Panc1 (cell line): Measurements from ENCODE around the gene CD79A.

ENCODE experiments used
- POLR2AphosphoS5 ChIP-seq: IDR thresholded peaks from 2 replicates; pipeline ENCODE4 v1.6.1; 2012; ENCODE audit warnings: mild to moderate bottlenecking, low read depth, low read length, moderate library complexity
- SIN3A ChIP-seq: IDR thresholded peaks from 2 replicates; pipeline ENCODE4 v1.6.1; 2012; ENCODE audit warnings: low read depth, mild to moderate bottlenecking, low read length, moderate library complexity, borderline replicate concordance; ENCODE audit not compliant: insufficient read depth

DNA sequence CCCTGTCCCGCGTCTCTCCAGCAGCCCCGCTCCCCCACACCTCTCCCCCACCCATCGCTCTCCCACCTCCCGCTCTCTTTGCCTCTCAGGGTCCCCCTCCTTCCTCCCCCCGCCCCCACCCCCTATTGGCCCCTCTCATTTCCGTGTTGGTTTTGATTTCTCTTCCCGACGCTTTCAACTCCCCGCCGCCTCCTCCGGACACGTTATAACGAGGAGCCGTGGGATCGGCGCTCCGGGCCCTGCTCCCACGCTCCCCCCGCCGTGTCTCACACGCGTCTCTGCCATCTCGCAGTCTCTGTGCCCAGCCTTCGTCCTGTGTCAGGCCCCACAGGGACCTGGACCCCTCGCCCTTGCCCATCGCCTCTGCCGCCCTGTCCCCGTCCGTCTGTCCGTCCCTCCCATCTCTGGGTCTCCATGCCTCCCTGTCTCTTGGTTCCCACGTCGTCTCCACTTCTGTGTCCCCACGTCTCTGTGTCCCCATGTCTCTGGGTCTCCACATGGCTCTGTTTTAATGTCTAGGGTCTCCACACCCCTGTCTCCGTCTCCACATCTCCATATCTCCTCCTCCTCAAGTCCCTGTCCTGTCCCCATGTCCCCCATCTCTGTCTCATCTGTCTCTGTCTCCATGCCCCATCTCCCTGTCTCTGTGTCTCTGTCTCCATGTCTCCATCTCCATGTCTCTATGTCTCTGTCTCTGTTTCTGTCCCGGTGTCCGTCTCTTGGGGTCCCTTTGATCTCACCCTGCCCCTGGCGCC is 38.1 kb downstream of the CD79A start:
- no peak for TF ChIP-seq SIN3A
- no peak for TF ChIP-seq POLR2AphosphoS5
